Activated CD4-positive, alpha-beta T cell treated with anti-CD3 and anti-CD28 coated beads, Interleukin-2, amount 10 ng/mL, durations not matched to agents 7 days and 5 days (primary cell): ENCODE data around the gene SVOPL. TPM values are rescaled to one million over a fixed set of nuclear protein-coding genes. Genes with fewer than 3 reads are reported as not detected.

Experiments used
- CTCF ChIA-PET: fragments of 350-600 bp; sonication (Branson Sonifier 250); formaldehyde crosslinking; loops from one replicate; lab custom pipeline; 2021; ENCODE audit warnings: antibody characterized with exemption; lab: Charles Lee
- POLR2A ChIA-PET: fragments of 350-600 bp; sonication (Branson Sonifier 250); formaldehyde crosslinking; loops from one replicate; lab custom pipeline; 2021; ENCODE audit warnings: antibody characterized with exemption; lab: Charles Lee
- DNase-seq: peaks from one replicate; pipeline ENCODE4 v3.0.0-alpha.2; 2020
- H3K27ac Mint-ChIP-seq: one replicate; pipeline ENCODE4 v1.8.0; 2021; ENCODE audit warnings: mild to moderate bottlenecking, moderate library complexity, mixed read lengths
- H3K27me3 Mint-ChIP-seq: one replicate; pipeline ENCODE4 v1.8.0; 2021; ENCODE audit warnings: mixed read lengths
- H3K36me3 Mint-ChIP-seq: one replicate; pipeline ENCODE4 v1.8.0; 2021; ENCODE audit warnings: low read depth, mixed read lengths
- H3K4me1 Mint-ChIP-seq: one replicate; pipeline ENCODE4 v1.8.0; 2021; ENCODE audit warnings: mixed read lengths
- H3K4me3 Mint-ChIP-seq: one replicate; pipeline ENCODE4 v1.8.0; 2021; ENCODE audit warnings: mild to moderate bottlenecking, moderate library complexity, mixed read lengths
- H3K9me3 Mint-ChIP-seq: one replicate; pipeline ENCODE4 v1.8.0; 2021; ENCODE audit warnings: mixed read lengths
- total RNA-seq, 2 experiments: library from RNA; stranded (reverse); gene quantifications; one replicate each; pipeline ENCODE4 v1.2.3, GENCODE V29; 2021

SVOPL gene
- total RNA-seq, 2 experiments from 2014 or later, result 1.3 to 2.3 TPM

- POLR2A ChIA-PET, result no interaction called here
These were observed 116.9 kb downstream of the SVOPL start for GRCh38 chr7:138584283-138584682.

DNA sequence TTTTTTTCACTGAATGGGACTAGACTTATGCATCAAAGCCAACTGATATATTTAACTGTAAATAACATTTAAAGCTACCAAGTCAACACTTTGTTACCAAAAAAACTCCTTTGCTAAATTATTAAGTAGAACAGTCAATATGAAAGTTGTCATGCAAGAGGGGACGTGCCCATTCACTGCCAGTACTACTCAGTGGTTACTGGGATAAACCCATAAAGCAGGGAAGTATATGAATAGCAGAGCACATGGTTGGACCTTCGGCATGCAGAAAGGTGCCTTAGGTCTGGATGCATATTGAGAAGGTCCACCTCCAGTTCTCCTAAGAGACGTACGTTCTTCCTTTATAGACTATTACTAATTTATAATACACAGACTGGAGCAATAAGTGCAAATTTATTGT, 120.1 kb downstream of the SVOPL start:
- Mint-ChIP-seq H3K27me3 (no peaks in the 10 kb centered on the region), H3K36me3 (peaks cover 81% of the 10 kb centered on the region), H3K9me3 (no peaks in the 10 kb centered on the region), H3K4me3 (no peak overlapping the region), H3K4me1 (no peaks in the 10 kb centered on the region), H3K27ac (no peak overlapping the region)
- no peak for DNase-seq
- ChIA-PET CTCF (no interaction called here), POLR2A (no interaction called here)

More at GRCh38 chr7:138584283-138584682, 116.9 kb downstream of the SVOPL start:
- CTCF ChIA-PET, result no interaction called here
- H3K4me1 Mint-ChIP-seq, result no peaks in the 10 kb centered on the region
- DNase-seq, result no peak
- no peaks in the 10 kb centered on the region for H3K9me3 Mint-ChIP-seq
- H3K27me3 Mint-ChIP-seq, result no peaks in the 10 kb centered on the region
- H3K27ac Mint-ChIP-seq, result no peak overlapping the region
- H3K36me3 Mint-ChIP-seq, result peaks cover 69% of the 10 kb centered on the region
- no peak overlapping the region for H3K4me3 Mint-ChIP-seq

DNA sequence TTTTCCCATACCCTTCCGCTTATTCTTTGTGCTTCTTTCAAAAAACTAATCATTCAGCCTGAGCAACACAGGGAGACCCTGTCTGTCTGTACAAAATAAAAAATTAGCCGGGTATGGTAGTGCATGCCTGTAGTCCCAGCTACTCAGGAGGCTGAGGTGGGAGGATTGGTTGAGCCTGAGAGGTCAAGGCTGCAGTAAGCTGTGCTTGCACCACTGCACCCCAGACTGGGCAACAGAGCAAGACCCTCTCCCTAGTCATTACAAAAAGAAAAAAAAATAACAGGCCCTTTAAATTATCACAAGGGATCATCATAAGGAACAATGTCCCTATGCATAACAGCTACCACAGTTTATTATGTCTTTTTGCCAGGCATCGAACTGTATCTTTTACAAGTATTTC, 121.5 kb downstream of the SVOPL start:
- ChIA-PET POLR2A (no interaction called here), CTCF (no interaction called here)
- Mint-ChIP-seq H3K36me3 (peaks cover 72% of the 10 kb centered on the region), H3K9me3 (no peaks in the 10 kb centered on the region), H3K4me1 (peaks cover 3% of the 10 kb centered on the region), H3K4me3 (no peak overlapping the region), H3K27ac (no peak overlapping the region), H3K27me3 (no peaks in the 10 kb centered on the region)
- DNase-seq, result no peak

GRCh38 chr7:138579136-138579535, 122.0 kb downstream of the SVOPL start:
- CTCF ChIA-PET, result no interaction called here
- H3K36me3 Mint-ChIP-seq, result peaks cover 70% of the 10 kb centered on the region
- H3K4me1 Mint-ChIP-seq, result peaks cover 3% of the 10 kb centered on the region
- POLR2A ChIA-PET, result no interaction called here
- no peaks in the 10 kb centered on the region for H3K27me3 Mint-ChIP-seq
- H3K9me3 Mint-ChIP-seq, result no peaks in the 10 kb centered on the region
- no peak overlapping the region for H3K4me3 Mint-ChIP-seq
- DNase-seq, result no peak
- no peak overlapping the region for H3K27ac Mint-ChIP-seq

DNA sequence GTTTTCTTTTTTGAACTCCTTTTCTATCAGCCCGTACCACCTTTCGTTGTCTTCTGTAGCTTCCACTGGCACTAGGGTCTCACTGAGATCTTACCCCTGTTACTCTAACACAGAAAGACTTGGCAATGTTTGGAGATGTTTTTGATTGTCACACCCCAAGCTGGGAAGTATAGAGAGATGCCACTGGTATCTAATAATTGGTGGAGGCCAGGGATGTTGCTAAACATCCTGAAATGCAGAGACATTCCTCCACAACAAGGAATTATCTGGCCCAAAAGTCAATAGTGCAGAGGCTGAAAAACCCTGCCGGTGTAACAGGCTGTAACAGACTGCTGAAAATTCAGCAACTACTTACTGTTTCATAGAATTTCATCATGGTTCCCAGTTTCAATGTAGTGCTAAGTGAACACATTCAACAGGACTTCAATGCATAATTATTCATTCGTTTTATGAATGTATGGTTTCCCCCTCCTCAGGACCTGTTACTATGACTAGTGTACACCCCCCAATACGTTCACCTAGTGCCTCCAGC, 125.2 kb downstream of the SVOPL start:
- H3K27me3 Mint-ChIP-seq, result no peaks in the 10 kb centered on the region
- H3K9me3 Mint-ChIP-seq, result no peaks in the 10 kb centered on the region
- peaks cover 61% of the 10 kb centered on the region for H3K36me3 Mint-ChIP-seq
- no peak overlapping the region for H3K4me3 Mint-ChIP-seq
- no peak for DNase-seq
- H3K4me1 Mint-ChIP-seq, result peaks cover 3% of the 10 kb centered on the region
- CTCF ChIA-PET, result no interaction called here
- no peak overlapping the region for H3K27ac Mint-ChIP-seq
- POLR2A ChIA-PET, result no interaction called here

- peaks cover 3% of the 10 kb centered on the region for H3K4me1 Mint-ChIP-seq
- H3K9me3 Mint-ChIP-seq, result no peaks in the 10 kb centered on the region
- ChIA-PET POLR2A (no interaction called here), CTCF (no interaction called here)
- peaks cover 60% of the 10 kb centered on the region for H3K36me3 Mint-ChIP-seq
- H3K27ac Mint-ChIP-seq, result no peak overlapping the region
- no peak for DNase-seq
- no peaks in the 10 kb centered on the region for H3K27me3 Mint-ChIP-seq
- H3K4me3 Mint-ChIP-seq, result no peak overlapping the region
These were observed 127.4 kb downstream of the SVOPL start for GRCh38 chr7:138573741-138574140.

DNA sequence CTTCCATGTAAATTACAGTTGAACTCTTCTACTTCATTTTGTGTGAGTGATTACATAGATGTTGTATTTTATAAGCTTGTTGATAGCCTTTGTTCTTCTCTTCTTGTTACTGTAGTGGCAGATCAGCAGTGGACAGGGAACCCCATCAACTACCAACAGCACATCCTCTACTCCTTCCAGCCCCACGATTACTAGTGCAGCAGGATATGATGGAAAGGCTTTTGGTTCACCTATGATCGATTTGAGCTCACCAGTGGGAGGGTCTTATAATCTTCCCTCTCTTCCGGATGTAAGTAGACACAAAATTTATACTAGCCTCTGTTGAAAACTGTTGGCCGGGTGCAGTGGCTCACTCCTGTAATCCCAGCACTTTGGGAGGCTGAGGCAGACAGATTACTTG, 130.4 kb downstream of the SVOPL start:
- Mint-ChIP-seq H3K4me3 (no peak overlapping the region), H3K9me3 (peaks cover 4% of the 10 kb centered on the region), H3K27me3 (no peaks in the 10 kb centered on the region), H3K4me1 (peaks cover 3% of the 10 kb centered on the region), H3K36me3 (peaks cover 62% of the 10 kb centered on the region), H3K27ac (no peak overlapping the region)
- ChIA-PET POLR2A (no interaction called here), CTCF (no interaction called here)
- DNase-seq, result no peak

DNA sequence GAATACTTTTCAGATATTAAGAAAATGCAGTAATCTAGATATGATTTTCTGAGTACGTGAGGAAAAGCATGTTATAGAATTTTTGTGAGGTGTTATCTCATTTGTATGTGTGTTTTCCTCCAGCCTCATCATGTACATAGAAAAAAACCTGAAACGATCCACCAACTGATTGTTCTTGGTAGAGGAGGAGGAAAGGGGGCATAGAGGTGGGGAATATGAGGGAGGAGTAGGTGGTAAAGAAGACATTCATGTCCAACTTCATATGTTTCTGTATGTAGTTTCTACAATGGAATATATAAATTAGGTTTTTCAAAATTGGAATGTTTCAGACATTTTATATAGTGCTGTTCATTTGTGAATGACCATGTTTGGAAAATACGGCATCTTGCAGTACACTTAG, 131.7 kb downstream of the SVOPL start:
- Mint-ChIP-seq H3K4me3 (no peak overlapping the region), H3K36me3 (peaks cover 71% of the 10 kb centered on the region), H3K27ac (no peak overlapping the region), H3K9me3 (peaks cover 16% of the 10 kb centered on the region), H3K27me3 (no peaks in the 10 kb centered on the region), H3K4me1 (no peaks in the 10 kb centered on the region)
- CTCF ChIA-PET, result no interaction called here
- DNase-seq, result no peak
- POLR2A ChIA-PET, result no interaction called here

- no peak for DNase-seq
- H3K4me1 Mint-ChIP-seq, result no peaks in the 10 kb centered on the region
- H3K9me3 Mint-ChIP-seq, result peaks cover 23% of the 10 kb centered on the region
- no peak overlapping the region for H3K4me3 Mint-ChIP-seq
- ChIA-PET CTCF (no interaction called here), POLR2A (no interaction called here)
- H3K36me3 Mint-ChIP-seq, result peaks cover 72% of the 10 kb centered on the region
- H3K27me3 Mint-ChIP-seq, result no peaks in the 10 kb centered on the region
- no peak overlapping the region for H3K27ac Mint-ChIP-seq
These were observed 132.5 kb downstream of the SVOPL start for GRCh38 chr7:138568655-138569054.

GRCh38 chr7:138565451-138566114, 135.6 kb downstream of the SVOPL start:
- Mint-ChIP-seq H3K9me3 (peaks cover 35% of the 10 kb centered on the region), H3K27ac (no peak overlapping the region), H3K36me3 (peaks cover 86% of the 10 kb centered on the region), H3K4me3 (no peak overlapping the region), H3K27me3 (no peaks in the 10 kb centered on the region), H3K4me1 (no peaks in the 10 kb centered on the region)
- POLR2A ChIA-PET, result no interaction called here
- no peak for DNase-seq
- CTCF ChIA-PET, result interaction anchor here (0.6 kb wide), 1 partner anchor 829 kb away, joined by 3 read pairs; no protein-coding TSS in a partner anchor

GRCh38 chr7:138565071-138565450, 136.1 kb downstream of the SVOPL start:
- CTCF ChIA-PET, result interaction anchor here (0.6 kb wide), 1 partner anchor 828 kb away, joined by 3 read pairs; no protein-coding TSS in a partner anchor
- H3K27me3 Mint-ChIP-seq, result no peaks in the 10 kb centered on the region
- H3K27ac Mint-ChIP-seq, result no peak overlapping the region
- DNase-seq, result no peak
- no peak overlapping the region for H3K4me3 Mint-ChIP-seq
- peaks cover 88% of the 10 kb centered on the region for H3K36me3 Mint-ChIP-seq
- H3K4me1 Mint-ChIP-seq, result no peaks in the 10 kb centered on the region
- peaks cover 35% of the 10 kb centered on the region for H3K9me3 Mint-ChIP-seq
- POLR2A ChIA-PET, result no interaction called here

DNA sequence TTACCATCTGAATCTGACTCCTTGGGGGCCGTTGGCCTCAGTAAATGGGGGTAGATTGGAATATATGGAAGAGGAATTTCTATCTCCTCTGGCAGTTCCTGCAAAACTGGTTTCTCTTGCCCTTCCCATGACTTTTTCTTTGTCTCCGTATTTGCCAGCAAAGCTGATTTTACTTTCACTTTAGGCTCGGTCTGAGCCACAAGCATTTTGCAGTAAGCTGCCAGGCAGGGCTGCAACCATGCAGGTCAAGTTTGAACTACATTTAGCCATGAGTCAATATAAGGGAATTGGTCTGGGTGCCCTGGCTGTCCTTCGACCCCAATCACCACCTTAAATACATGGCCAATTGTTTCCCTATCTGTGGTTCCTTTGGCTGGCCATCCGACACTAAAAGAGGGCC, 136.8 kb downstream of the SVOPL start:
- POLR2A ChIA-PET, result no interaction called here
- H3K27me3 Mint-ChIP-seq, result no peaks in the 10 kb centered on the region
- H3K4me3 Mint-ChIP-seq, result no peak overlapping the region
- no peak for DNase-seq
- H3K9me3 Mint-ChIP-seq, result peaks cover 37% of the 10 kb centered on the region
- no peaks in the 10 kb centered on the region for H3K4me1 Mint-ChIP-seq
- peaks cover 88% of the 10 kb centered on the region for H3K36me3 Mint-ChIP-seq
- CTCF ChIA-PET, result no interaction called here
- no peak overlapping the region for H3K27ac Mint-ChIP-seq

DNA sequence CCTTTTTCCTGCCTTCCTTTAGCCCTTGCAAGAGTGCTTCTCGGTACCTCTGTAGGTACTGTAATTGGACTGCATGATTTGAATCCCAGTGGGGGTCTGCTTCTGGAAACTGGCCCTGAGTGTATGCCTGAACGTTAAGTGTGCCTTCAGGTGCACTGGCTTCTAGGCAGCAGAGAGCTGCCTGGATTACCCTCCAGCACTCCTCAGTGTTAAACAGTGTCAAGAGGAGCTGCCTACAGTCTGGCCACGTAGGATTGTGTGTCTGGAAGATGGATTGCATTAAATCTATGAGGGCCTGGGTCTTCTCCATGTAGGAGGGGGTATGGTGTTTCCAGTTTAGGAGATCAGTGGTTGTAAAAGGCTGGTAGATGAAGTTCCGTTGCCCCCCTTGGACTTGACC, 137.4 kb downstream of the SVOPL start:
- Mint-ChIP-seq H3K9me3 (peaks cover 42% of the 10 kb centered on the region), H3K27me3 (no peaks in the 10 kb centered on the region), H3K4me3 (no peak overlapping the region), H3K36me3 (peaks cover 88% of the 10 kb centered on the region), H3K27ac (no peak overlapping the region), H3K4me1 (no peaks in the 10 kb centered on the region)
- ChIA-PET POLR2A (no interaction called here), CTCF (no interaction called here)
- no peak for DNase-seq

GRCh38 chr7:138559448-138559847, 141.7 kb downstream of the SVOPL start:
- Mint-ChIP-seq H3K9me3 (peaks cover 55% of the 10 kb centered on the region), H3K27ac (no peak overlapping the region), H3K4me1 (no peaks in the 10 kb centered on the region), H3K4me3 (no peak overlapping the region), H3K27me3 (no peaks in the 10 kb centered on the region), H3K36me3 (peaks cover 97% of the 10 kb centered on the region)
- DNase-seq, result no peak
- ChIA-PET CTCF (no interaction called here), POLR2A (no interaction called here)
